Fibroblast of skin of back (primary cell): ENCODE data around the gene RP9.
A peak's percentile ranks its signal among the peaks of the same experiment; 100 is the strongest.

Source experiments
- DNase-seq: peaks from one replicate; pipeline ENCODE4 v3.0.0-alpha.2; 2013

Gene RP9

GRCh38 chr7:33062023-33062781 lies 47.0 kb downstream of the RP9 start, which contains the start of gene NT5C3A:
Gene NT5C3A (minus strand): TSS chr7:33062776. CDS start chr7:33062705, 71 bp downstream.
- peak; percentile 31 for DNase-seq

- DNase-seq = no peak
Observed at GRCh38 chr7:33061282-33061937, 47.8 kb downstream of the RP9 start.

DNA sequence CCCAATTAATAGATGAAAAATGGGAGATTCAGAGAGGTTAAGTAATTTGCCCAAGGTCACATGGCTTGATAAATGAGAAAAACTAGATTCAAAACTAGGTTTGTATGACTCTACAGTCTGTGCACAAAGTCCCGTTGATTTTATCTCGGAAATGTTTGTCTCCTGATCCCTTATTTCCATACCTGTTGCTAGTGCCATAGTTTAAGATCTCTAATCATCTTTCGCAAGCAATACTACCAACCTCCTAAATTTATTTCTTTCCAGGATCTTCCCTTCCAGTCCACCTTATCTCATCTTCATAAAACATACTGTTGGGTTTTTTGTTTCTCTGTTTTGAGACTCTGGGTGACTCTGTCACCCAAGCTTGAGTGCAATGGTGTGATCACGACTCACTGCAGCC lies 49.6 kb downstream of the RP9 start:
- DNase-seq = no peak

- no peak for DNase-seq
Observed at GRCh38 chr7:33055158-33055557, 54.0 kb downstream of the RP9 start.

GRCh38 chr7:33054261-33054964 lies 54.8 kb downstream of the RP9 start:
- DNase-seq = peak; percentile 27

- DNase-seq = no peak
Observed at GRCh38 chr7:33053721-33054120, 55.5 kb downstream of the RP9 start.

DNA sequence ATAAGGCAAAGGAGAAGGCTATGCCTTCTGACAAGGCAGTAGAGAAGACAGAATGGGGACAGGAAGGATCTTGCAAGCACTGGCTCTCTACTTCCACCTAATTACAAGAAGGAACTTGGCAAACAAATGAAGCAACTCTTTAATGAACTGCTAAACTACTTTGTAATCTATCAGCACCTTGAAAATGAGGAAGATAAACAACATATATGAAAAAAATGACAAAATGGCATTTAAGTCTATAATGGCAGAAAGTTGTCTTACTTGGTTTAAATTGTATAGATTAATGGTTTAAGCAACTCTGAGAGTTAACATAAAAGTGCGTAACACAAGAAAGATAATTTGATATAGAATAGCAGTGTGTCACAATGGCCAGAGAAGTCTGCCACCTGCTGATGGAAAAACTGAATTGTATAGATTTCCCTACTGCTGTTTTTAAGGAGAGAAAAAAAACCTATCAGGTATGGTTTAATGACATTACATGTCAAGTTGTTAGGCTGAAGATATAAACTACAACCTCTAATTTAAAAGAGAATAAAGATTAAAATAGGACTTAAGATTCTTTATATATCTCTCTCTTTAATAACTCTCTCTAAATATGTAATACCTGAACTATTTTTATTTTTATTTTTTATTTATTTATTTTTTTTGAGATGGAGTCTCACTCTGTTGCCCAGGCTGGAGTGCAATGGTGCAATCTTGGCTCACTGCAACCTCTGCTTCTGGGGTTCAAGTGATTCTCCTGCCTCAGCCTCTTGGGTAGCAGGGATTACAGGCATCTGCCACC lies 58.5 kb downstream of the RP9 start:
- peak; percentile 53 for DNase-seq

- DNase-seq = no peak
Observed at GRCh38 chr7:33048704-33049103, 60.5 kb downstream of the RP9 start.

DNA sequence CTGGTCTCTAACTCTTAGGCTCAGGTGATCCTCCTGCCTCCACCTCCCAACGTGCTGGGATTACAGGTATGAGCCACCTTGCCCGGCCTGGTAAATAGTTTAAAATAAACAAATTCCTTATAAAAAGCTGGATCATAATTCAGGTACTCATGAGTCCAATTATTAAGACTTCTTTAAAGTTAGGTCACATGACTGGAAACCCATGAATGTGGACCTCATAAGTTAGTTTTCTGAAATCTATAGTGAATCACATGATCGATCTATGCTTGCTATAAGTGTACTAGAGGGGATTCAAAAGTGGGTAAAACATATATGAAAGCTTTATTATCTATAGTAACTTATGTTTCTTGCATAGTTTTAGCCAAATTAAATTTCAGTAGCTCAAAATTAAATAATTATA lies 60.9 kb downstream of the RP9 start:
- no peak for DNase-seq

DNA sequence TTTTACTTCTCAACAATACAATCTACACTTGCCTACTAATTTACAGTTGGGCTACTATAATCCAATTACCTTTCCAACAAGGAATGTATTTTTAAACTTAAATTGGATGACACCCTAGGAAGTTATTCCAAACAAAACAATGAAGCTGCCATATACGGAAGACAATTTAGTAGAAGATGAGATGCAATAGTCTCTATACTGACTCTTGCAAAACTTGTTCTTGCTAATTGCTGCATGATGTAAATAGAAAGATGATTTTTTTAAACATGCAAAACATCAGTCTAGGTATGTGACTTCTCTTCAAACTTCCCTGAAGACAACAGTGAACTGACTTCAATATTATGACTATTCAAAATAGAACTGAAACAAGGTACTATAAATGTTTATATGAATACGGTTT lies 64.2 kb downstream of the RP9 start:
- DNase-seq = peak; percentile 52
